GM18511 (cell line): ENCODE measurements around the gene RABGGTA.
"Not testable (repeated sequence)": the region's sequence is repeated elsewhere in the genome, so short reads cannot be mapped to it uniquely, and the experiment has no call there.

Experiments
- ATAC-seq: cut with Tn5 transposase; IDR thresholded peaks from one replicate; pipeline ENCODE4 v1.9.1; 2021; ENCODE audit warnings: mild to moderate bottlenecking, moderate library complexity; ENCODE audit not compliant: unreplicated experiment

Gene RABGGTA

DNA sequence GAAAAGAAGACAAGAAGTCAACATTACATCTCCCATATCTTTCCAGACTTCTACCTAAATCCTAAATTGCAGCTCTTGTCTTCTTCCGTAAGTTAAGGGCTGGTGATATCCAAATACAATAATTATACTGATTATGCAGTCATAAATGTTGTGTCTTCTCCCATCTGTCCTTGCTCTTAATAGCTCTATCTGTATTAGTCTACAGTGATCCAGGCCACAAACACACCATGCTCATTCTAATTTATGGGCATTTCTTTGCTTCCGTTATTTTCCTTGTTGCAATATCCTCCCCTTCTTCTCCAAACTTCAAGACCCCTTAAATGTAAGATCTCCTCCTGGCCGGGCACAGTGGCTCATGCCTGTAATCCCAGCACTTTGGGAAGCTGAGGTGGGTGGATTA is 51.9 kb downstream of the RABGGTA start:
- ATAC-seq: no peak

- ATAC-seq: no peak
Measured at GRCh38 chr14:24219080-24219479, 52.3 kb downstream of the RABGGTA start.

GRCh38 chr14:24216876-24217275 is 54.5 kb downstream of the RABGGTA start:
- ATAC-seq: not testable (repeated sequence)

DNA sequence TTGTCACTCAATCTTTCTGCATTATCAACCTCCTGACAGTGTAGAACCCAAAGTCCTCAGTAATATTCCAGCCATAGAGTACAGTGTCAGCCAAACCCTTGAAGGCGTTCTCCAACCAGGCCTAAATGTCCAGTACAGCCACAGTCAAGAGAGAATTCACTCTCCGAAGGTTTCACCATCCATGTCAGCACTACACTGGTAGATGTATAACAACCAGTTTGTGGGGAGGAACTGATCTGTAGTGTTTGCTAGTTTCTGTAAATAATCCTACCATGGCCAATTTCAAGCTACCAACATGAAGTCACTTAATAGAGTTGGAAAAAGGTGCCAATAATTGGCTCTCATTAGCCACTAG is 55.1 kb downstream of the RABGGTA start:
- no peak for ATAC-seq
